GM21529 (cell line): ENCODE data around the gene MED26.

ENCODE experiments used
- ATAC-seq: cut with Tn5 transposase; IDR thresholded peaks from one replicate; pipeline ENCODE4 v1.9.1; 2021; ENCODE audit not compliant: unreplicated experiment

Gene MED26

DNA sequence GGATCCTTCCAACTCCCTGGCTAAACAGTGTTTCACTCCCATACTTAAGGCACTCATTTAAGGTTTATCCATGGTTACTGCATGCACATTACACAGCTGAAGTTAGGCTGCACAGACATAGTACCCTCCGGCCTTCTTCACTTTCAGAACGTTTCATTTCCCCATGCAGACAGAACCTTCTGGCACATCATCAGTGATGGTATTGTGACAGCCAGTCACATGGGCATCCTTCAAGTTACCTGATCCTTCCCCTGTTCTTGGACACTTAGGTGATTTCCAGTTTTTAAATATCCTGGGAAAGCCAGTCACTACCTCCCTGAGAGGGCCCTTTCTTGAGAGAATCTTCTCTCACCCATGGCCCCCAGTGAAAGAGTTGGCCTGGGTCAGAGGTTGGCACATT, 22.8 kb upstream of the MED26 start:
- ATAC-seq: no peak

DNA sequence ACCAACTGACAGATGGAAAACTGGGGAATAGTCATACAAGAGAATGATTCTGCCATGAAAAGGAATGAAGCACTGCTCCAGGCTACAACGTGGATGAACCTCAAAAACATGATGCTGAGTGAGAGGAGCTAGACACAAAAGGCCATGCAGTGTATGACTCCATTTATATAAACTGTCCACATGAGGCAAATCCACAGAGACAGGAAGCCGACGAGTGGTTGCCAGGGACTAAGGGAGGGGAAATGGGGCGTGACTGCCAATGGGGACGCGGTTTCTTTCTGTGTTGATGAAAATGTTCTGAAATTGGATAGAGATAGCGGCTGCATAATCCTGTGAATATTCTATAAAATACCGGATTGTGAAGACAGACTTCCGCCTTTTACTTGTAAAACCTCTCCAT, 21.7 kb upstream of the MED26 start:
- no peak for ATAC-seq

DNA sequence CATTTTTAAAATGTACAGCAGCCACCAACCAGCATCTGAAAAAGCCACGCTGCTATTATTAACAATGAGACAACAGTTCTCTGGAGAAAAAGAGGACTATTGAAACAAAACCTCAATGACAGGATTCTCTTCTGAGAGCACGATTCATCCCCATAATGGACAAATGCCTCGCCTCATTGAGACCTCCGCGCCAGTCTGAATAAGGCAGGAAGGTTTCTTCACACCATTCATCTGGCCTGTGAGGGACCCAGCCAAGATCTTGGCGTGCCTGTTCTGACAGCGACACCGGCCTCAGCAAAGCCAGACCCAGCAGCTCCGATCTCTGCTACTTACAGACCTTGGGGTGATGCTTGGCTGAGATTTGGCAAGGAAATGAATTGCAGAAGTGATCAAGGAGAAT, 17.1 kb upstream of the MED26 start:
- ATAC-seq: no peak

DNA sequence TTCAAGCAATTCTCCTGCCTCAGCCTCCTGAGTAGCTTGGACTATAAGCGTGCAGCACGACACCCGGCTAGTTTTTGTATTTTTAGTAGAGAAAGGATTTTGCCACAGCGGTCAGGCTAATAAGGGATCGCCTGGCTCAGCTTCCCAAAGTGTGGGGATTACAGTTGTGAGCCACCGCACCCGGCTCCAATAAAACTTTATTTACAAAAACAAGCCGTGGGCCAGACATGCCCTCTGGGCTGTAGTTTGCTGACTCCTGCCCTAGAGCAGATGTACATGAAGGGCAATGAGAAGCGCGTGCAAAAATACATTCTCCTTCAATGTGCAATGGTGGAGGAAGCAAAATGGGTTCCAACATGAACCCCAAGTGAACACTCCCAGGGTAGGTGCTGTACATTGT, 13.7 kb upstream of the MED26 start:
- ATAC-seq: no peak

DNA sequence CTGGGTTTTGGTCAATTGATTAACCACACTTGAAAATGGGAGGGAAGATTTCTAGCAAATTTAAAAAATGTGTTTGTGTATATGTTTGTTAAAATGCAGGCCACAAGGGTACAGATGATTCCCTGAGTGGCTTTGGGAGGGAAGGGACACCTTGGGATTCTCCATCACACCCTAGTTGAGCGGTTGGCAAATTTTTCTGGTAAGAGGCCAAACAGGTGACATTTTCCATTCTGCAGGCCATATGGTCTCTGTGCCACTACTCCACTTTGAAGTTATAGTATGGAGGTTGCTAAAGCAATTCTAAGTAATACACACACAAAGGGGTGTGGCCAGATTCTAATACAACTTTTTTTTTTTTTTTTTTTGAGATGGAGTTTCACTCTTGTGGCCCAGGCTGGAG, 12.9 kb upstream of the MED26 start:
- no peak for ATAC-seq

DNA sequence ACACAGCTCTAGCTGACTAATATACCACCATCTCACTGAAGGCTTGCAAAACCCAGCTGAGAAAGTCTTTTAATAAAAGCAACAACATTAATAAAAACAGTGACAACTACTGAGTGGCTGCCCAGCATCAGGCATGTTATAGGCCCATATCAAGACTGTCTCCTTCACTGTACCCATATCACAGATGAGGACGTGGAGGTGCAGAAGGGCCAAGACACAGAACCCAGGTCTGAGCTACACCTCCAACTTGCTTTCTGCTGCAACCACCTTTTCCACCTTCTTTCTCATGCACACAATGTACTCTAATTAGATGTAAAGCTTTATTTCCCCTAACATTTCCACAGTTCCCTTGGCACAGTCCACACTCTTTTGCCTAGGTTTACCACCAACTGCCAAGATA, 10.7 kb upstream of the MED26 start:
- no peak for ATAC-seq

DNA sequence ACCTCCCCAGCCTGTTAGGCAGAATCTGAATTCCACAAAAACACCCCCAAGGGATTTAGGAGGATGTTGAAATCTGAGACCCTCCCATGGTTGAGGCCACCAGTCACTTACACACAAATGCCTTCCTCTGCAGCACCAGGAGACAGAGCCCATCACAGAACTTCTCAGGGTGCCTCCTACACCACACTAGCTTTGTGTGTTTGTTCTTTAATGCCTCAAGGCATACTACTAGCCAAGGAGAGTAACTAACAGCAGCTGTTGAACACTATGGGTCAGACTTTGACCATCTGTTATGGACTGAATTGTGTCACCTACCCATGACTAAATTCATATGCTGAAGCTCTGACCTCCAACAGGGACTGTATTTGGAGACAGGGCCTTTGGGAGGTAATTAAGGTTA, 9.5 kb upstream of the MED26 start:
- no peak for ATAC-seq

DNA sequence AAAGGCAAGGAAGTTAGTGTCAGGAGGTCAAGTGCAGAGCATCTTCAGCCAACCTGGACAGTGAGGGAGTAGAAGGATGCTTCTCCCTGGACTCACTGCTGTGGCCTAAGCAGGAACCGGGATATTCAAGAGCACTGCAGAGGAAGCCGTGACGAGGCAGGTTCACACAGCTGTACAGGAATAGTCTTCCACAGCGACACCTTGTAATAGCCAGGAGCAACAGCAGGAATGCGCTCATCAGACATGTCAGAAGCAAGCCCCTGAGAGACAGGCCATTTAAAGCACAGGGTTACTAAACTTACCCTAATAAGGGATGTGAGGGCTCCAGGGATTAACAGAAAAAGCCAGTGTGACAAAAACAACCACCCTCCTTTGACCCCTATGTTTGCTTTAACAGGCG, 3.5 kb upstream of the MED26 start:
- ATAC-seq: no peak

DNA sequence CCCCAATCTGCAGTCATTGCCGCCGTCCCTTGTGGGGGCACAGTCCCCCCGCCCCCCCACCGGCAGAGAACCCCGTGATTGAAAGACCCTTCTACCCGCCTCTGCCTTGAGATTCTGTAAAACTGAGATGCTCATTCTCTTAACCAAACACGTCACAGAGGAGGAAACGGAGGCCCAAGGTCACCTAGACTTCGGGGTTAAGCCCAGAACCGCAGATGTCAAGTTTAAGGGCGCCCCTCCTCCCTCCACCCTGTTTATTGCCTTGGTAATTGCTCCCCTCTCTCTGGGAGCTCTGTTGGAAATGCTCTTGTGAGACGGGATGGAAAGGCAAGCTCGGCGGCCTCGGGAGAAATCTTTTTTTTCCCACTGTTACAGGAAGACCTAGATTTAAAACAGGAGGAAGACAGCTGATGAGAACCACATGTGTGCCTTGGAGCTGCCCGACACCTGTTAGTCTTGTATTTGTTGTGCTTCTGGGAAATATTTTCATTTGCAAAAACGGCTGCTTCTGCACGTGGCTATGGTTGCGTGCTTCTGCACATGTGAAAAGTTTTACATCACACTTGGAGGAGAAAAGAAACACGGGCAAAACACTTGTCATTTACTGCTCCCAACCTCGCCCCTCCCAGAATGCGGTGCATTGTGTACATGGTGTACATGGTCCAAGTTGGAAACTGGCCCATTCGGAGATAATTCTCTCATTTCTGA, 1.1 kb upstream of the MED26 start:
- no peak for ATAC-seq

DNA sequence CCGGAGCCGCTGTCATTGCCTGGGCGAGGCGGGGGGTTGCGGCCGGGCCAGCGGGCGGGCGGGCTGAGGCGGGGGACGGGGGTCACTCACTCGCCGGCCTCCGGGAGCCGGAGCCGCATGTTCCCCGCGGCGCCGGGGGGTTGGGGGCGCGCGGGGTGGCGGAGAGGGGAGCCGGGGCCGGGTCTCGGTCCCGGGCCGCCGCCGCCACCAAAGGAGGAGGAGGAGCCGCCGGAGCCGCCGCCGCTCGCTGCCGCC, 149 bp downstream of the MED26 start:
- ATAC-seq: no peak

DNA sequence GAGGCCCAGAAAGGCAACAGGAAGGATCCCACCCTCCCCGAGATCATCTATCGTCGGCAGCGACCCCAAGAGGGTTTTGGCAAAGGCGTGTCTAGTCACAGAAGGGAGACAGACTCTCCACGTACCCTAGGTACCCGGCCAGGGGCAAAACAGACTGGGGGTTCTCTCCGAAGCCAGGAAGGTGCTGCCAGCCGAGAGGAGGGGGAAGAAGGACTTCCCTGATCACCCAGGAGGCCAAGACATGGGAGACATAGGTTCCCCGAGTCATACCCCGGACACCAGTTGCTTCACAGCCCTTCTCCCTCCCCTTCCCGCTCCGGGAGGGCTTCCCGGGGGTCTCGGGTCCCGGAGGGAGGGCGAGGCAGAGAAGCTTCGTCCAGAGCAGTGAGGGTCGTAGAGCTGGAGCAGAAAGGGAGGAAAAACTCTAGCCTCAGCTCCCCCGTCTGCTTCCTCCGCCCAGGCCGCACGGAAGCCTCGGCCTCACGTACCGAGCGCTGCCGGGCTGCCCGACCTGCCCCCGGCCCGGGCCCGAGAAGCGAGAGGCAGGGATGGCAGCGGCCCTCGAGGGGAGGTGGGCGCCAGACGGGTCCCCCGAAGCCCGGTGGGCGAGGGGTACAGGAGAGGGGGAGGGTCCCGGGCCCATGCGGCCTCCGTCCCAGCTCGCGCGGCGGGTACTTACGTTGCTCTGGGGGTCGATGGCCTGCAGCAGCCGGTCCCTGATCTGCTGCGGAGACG, 644 bp downstream of the MED26 start:
- no peak for ATAC-seq

DNA sequence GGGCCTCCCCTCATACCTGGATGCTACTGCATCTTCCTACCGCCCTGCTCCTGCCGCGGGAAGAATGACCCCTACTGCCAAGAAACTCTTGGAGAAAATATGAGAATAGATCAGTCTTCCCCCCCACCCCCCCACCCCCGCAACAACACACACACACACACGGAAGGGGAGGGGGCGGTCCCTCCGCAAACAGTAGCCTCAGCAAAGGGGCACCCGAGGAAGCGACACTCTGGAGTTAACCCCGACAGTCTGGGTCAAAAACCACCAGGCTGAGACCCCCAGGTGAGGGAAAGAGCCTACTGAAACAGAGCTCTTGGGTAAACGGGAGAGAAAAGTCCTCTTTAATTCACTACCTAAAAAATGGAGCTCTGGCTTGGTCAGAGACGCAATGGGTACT, 1.2 kb downstream of the MED26 start:
- ATAC-seq: no peak

DNA sequence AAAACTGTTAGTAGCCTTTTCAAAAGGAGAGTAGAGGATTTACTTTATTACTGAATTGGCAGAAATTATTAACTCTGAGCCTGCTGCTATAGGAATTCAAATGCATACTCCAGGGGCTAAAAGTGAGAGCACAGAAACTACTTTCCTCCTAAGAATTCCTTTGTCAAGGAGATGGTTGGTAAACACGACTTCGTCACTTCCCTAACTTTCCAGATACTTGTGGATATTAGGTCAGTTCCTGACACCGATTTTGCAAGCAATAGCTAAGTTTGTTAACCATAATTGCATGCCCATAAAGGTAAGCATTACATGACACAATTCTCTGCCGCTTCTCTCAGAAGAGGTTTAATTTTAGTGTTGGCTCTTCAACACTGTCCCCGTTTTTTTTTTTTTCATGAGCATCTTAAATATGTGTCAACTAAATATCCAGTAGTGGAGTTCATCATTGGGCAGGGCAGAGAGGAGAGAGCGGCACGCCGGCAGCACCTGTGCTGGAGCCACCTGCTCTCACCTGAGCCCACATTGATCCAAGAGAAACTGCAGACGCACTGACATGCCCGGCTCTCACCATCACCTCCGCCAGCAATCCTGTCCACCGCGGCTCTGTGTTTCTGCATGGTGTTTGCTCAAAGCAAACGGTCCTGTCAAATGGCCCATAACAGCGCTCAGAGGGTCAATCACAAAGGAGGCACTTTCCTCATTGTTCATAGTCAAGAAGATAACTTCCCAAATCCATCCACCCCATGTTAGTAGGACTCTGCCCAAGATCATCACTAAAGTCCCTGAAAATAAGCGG, 2.6 kb downstream of the MED26 start:
- ATAC-seq: no peak

DNA sequence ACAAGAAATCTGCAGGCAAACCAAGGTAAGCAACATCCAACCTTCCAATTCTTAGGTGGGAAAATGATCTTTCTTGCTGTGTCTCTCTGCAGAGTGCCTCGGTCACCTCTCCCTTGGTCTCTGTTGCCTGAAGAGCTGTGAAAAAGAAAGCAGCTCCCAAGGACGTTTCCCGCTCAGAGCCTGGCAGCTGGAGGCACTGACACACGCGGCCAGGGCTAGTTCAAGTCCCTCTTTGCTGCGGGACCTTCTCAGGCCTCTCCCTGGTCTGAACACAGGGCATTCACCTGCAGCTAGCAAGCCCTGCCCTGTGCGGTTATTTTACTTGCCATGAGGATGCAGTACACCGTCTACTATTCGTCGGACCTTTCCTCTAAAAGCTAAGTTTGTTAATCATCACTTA, 3.8 kb downstream of the MED26 start:
- no peak for ATAC-seq

DNA sequence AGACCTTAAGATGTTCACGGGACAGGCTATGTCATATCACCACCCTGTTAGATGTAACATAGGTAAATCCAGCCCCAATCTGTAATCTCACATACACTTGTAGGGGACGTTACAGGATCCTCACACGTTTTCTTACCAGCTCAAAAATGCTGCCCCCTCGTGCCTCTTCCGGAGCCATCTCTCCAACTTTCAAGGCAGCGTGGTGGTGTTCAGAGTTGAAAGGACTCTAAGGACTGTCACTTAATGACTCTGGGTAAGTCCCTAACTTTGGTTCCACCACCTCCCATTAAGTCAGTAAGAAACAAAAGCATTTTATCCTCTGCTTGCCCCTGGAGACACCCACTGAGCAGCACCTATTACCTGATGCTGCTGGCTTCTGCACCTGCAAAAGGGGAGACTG, 4.4 kb downstream of the MED26 start:
- no peak for ATAC-seq

DNA sequence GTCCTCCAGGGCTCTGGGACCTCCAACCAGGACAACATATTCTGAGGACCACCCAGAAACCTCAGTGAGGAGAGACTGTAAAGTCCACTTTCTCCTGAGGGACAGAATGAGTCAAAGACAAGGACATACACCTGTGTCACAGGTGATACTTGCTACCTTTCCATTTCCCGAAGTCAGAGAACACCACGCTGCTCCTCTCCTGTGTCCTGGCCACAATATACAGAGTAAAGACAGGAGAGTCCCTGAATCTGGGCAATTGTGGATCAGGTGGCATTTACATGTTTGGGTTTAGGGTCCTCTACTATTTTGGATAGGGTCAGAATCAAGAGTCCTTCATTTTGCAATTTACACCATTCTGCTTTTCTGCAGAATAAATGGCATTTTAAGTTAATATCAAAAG, 4.9 kb downstream of the MED26 start:
- ATAC-seq: no peak

DNA sequence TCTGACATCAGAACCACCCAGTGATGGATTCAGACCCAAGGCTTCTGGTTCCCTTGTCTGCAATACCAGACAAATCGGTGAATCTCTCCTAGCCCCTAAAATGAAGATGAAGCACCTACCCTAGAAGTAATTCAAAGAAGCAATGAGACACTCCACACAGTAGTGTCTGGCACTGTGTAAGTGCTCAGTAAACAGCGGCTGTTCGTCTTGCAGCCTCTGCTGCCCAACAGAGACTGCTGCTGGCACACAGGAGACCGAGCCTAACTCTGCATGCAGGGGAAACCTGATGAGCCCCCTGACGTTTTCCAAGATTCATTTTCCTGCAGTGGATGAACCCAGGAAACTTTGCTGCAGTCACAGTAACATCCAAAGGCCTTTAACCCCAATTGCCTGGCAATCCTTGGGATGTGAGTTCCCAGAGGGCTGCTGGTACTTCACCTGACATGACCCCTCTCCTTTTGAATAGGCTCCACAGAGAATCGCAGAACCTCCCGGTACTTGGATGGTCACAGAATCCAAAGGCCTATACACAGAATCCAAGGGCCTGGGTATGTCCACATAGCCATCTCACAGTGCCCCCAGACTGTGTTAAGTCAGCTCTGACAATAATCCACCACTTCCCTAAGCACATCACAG, 6.7 kb downstream of the MED26 start:
- ATAC-seq: no peak

DNA sequence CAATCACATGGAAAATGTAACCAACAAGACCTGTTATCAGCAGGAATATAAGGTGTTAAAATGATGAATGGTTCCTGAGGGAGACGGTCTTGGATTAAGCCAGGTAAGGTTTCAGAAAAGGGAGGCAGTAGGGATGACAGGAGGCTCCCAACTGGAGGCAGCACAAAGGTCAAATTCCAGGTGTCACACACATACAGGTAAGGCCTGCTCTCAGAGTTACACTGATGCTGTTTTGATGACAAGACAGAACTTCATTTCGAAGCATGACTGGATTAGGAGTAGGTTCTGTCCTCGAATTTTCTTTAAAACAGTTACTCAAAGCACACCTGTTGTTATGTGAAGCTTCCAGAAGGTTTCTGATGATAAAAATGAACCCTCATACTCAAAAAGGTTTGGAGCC, 7.4 kb downstream of the MED26 start:
- ATAC-seq: no peak

DNA sequence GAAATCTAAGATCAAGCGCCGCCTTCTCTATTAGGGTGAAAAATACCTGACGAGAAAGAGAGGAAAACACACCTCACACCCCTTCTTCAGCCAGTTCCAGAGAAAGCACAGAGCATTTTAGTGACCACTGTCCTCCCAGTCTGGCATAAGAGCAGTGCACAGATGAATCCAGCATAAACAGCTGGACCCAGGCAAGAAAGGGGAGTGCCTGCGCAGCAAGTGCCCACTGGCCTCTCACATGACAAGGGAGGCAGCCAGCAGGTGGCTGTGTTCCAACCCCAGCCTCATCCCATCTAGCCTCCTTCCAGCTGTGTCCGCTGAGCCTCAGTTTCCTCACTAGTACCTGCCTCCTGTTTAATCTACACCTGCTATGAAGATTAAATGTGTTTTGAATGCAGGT, 8.0 kb downstream of the MED26 start:
- ATAC-seq: no peak

DNA sequence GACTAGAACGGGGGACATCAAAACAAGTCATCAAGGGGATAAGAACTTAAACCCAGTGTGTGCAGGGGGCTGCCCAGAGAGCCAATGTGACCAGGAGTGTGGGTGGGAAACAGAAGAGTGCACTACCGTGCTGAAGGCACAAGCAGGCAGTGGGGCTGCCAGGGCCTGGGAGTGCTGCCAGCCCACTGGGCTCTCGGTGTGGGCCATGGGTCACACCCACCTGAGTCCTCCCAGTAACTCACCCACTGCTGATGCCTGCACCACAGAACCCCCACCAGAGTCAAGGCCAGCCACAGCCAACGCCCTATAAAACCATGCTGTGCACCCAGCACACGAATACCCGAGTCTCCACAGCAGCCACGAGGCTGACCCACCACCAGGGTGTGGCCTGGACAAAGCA, 8.5 kb downstream of the MED26 start:
- ATAC-seq: no peak

DNA sequence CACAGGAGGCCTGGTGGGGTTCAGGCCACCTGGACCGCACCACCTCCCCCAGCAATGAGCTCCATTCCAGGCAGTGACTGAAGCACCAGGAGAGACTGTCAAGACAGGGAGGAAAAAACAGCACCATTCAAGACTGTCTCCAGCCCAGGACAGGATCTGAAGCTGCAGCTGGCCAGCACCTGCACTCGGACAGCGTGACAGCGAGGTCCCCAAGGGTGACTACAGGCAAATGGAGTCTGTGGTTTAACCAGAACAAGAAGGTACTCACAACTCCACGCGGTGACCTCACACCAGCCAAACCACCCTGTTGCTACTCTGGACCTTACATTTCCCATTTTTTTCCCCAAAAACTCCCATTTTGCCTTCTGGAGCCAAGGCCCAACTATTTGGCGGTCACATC, 9.8 kb downstream of the MED26 start:
- no peak for ATAC-seq

DNA sequence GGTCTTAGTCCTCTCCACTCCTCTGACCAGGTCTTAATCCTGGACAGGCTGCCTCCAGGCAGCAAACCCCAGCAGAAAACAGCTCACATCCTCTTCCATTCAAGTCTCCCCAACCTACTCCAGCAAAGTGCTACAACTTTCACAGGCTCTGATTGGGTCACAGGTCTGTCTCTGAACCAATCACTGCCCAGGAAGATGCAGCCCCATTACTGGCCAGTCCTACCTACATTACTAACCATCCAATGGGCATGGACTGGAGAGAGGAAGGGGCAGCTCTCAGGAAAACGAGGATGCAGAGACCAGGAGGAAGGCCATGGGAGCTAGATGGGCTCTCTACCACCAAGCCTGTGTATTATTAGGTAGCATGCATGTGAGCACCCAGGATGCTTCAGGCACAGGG, 12.2 kb downstream of the MED26 start:
- ATAC-seq: no peak
